CD14-positive monocyte (primary cell): ENCODE measurements around the gene TNIP1. TPM values are rescaled to one million over a fixed set of nuclear protein-coding genes. Genes with fewer than 3 reads are reported as not detected.

Source experiments
- DNase-seq, 3 donors: peaks; one replicate each; pipeline ENCODE4 v3.0.0-alpha.2; 2011 to 2022
- H2AFZ ChIP-seq: 2 replicates; pipeline ENCODE4 v1.6.0; 2012; ENCODE audit warnings: mild to moderate bottlenecking, low read depth, low read length, inconsistent platforms; ENCODE audit not compliant: insufficient read depth, poor library complexity, severe bottlenecking
- H3K27ac ChIP-seq, 2 donors: 1 replicate in 1 of 2; 2 replicates in 1 of 2; pipeline ENCODE4 v1.5.1; 2012 to 2013; ENCODE audit warnings: low read length in 2 of 2, control low read depth in 1 of 2, inconsistent platforms in 1 of 2, low read depth in 1 of 2, mild to moderate bottlenecking in 1 of 2
- H3K27me3 ChIP-seq, 2 donors: one replicate each; pipeline versions ENCODE4 v1.6.0 to v1.6.1; 2011 to 2013; ENCODE audit warnings: low read length in 2 of 2; ENCODE audit not compliant: control insufficient read depth in 2 of 2, insufficient read depth in 2 of 2
- H3K36me3 ChIP-seq, 2 donors: replicated peaks in 1 of 2; 1 replicate in 1 of 2; 2 replicates in 1 of 2; pipeline versions ENCODE4 v1.5.1 to v1.6.1; 2012 to 2013; ENCODE audit warnings: low read length in 2 of 2, control low read depth in 1 of 2, inconsistent platforms in 1 of 2, mild to moderate bottlenecking in 1 of 2; ENCODE audit not compliant: insufficient read depth in 2 of 2, control insufficient read depth in 1 of 2
- H3K4me1 ChIP-seq, 2 donors: 1 replicate in 1 of 2; 2 replicates in 1 of 2; pipeline versions ENCODE4 v1.5.1 to v1.6.1; 2012 to 2013; ENCODE audit warnings: low read length in 2 of 2, control low read depth in 1 of 2, inconsistent platforms in 1 of 2, mild to moderate bottlenecking in 1 of 2, moderate library complexity in 1 of 2; ENCODE audit not compliant: insufficient read depth in 2 of 2, control insufficient read depth in 1 of 2
- H3K4me2 ChIP-seq: replicated peaks from 2 replicates; pipeline ENCODE3; 2012; ENCODE audit warnings: low read length, moderate library complexity, mild to moderate bottlenecking; ENCODE audit not compliant: poor library complexity, severe bottlenecking; ENCODE audit errors: extremely low read depth
- H3K4me3 ChIP-seq, 3 experiments: fragments of 200-600 bp in 1 of 3; sonication (generic) in 1 of 3; replicated peaks in 1 of 3; 1 replicate in 2 of 3; 2 replicates in 1 of 3; pipeline ENCODE4 v1.5.1; 2011 to 2013; ENCODE audit warnings: low read length in 3 of 3, mild to moderate bottlenecking in 3 of 3, control low read depth in 2 of 3, low read depth in 2 of 3, inconsistent platforms in 1 of 3, moderate library complexity in 1 of 3
- H3K79me2 ChIP-seq: 2 replicates; pipeline ENCODE4 v1.6.0; 2012; ENCODE audit warnings: mild to moderate bottlenecking, control low read depth, inconsistent platforms, low read length, moderate library complexity; ENCODE audit not compliant: insufficient read depth
- H3K9ac ChIP-seq: 2 replicates; pipeline ENCODE4 v1.6.0; 2017; ENCODE audit warnings: low read length, mild to moderate bottlenecking; ENCODE audit not compliant: insufficient read depth, poor library complexity, severe bottlenecking
- H3K9me3 ChIP-seq, 2 donors: replicated peaks in 1 of 2; 1 replicate in 1 of 2; 2 replicates in 1 of 2; pipeline versions ENCODE4 v1.5.1 to v1.6.1; 2012 to 2013; ENCODE audit warnings: low read length in 2 of 2, control low read depth in 1 of 2; ENCODE audit not compliant: control insufficient read depth in 1 of 2, insufficient read depth in 1 of 2
- H4K20me1 ChIP-seq: 2 replicates; pipeline ENCODE4 v1.6.0; 2012; ENCODE audit warnings: mild to moderate bottlenecking, low read length, control low read depth, moderate library complexity; ENCODE audit not compliant: insufficient read depth
- H3K27ac Mint-ChIP-seq, 7 donors: one replicate each; pipeline ENCODE4 v1.8.0; 2020; ENCODE audit warnings: mild to moderate bottlenecking in 7 of 7, mixed read lengths in 7 of 7, moderate library complexity in 6 of 7, inconsistent platforms in 2 of 7
- H3K27me3 Mint-ChIP-seq, 3 donors: one replicate each; pipeline ENCODE4 v1.8.0; 2021 to 2022; ENCODE audit warnings: low read depth in 3 of 3, mild to moderate bottlenecking in 3 of 3, mixed read lengths in 3 of 3, moderate library complexity in 3 of 3, inconsistent platforms in 1 of 3
- H3K36me3 Mint-ChIP-seq, 2 donors: one replicate each; pipeline ENCODE4 v1.8.0; 2020; ENCODE audit warnings: mixed read lengths in 2 of 2, inconsistent platforms in 1 of 2, mild to moderate bottlenecking in 1 of 2
- H3K4me1 Mint-ChIP-seq: one replicate; pipeline ENCODE4 v1.8.0; 2020; ENCODE audit warnings: mild to moderate bottlenecking, mixed read lengths
- H3K4me3 Mint-ChIP-seq, 2 donors: one replicate each; pipeline ENCODE4 v1.8.0; 2020; ENCODE audit warnings: mild to moderate bottlenecking in 2 of 2, mixed read lengths in 2 of 2, moderate library complexity in 1 of 2
- H3K9me3 Mint-ChIP-seq, 7 donors: one replicate each; pipeline ENCODE4 v1.8.0; 2020 to 2022; ENCODE audit warnings: mixed read lengths in 7 of 7, mild to moderate bottlenecking in 6 of 7, moderate library complexity in 6 of 7, inconsistent platforms in 2 of 7
- whole genome bisulfite sequencing: methylation state at CpG from one replicate; pipeline ENCODE4 v1.1.5; 2013; ENCODE audit warnings: missing lambda C conversion rate; ENCODE audit not compliant: insufficient coverage; 5-methylcytosine and 5-hydroxymethylcytosine counted together
- intact Hi-C, 2 donors: fragments of 100-400 bp; cut with micrococcal nuclease; formaldehyde crosslinking; loops; one replicate each; pipeline versions ENCODE4 v1.15.0 to v1.15.1; 2023
- polyA plus RNA-seq, 3 donors: library from polyadenylated mRNA; depleted of rRNA in 1 of 3; unstranded in 2 of 3; stranded (reverse) in 1 of 3; fragments of 300-500 nt in 2 of 3; fragments of >200 nt in 1 of 3; fragmentation: Illumina TruSeq in 2 of 3; gene quantifications; 1 replicate in 2 of 3; 2 replicates in 1 of 3; pipeline ENCODE4 v1.2.3, GENCODE V29; 2012 to 2021
- TF ChIP-seq, protein P1 (sequence below): fragments of 200-600 bp; IDR thresholded peaks from one replicate; pipeline ENCODE4 v1.8.0; 2022; ENCODE audit warnings: antibody characterized with exemption, mild to moderate bottlenecking

Gene TNIP1
- polyA plus RNA-seq, 3 donors = 30.8 to 108 (median 46.4) TPM

DNA sequence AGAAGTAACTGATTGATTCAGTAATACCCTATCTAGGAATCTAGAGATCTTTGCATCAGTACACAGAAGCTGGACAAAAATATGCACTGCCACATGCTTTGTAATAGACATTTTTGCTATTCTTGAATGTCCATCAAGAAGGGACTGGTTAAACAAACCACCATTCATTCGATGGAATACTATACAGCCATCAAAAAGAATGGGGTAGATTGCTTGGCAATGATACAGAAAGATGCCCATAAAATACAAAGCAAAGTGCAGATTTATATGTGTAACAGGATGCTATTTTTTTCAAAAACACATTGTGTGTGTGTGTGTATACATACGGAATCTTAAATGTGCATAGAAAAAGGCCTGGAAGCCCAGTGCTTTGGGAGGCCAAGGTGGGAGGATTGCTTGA, 7.6 kb downstream of the TNIP1 start:
- H3K36me3 ChIP-seq = peaks cover 27 to 73% of the 10 kb centered on the region in 2 donors
- H3K4me2 ChIP-seq = no peak overlapping the region
- DNase-seq = no peak
- no peaks in the 10 kb centered on the region for H3K9me3 ChIP-seq
- Mint-ChIP-seq H3K4me3 (no peak overlapping the region), H3K27ac (no peak overlapping the region), H3K9me3 (no peaks in the 10 kb centered on the region), H3K36me3 (peaks cover 66 to 78% of the 10 kb centered on the region in 2 donors), H3K27me3 (peaks cover 0 to 1% (median 0%) of the 10 kb centered on the region in 3 donors), H3K4me1 (peaks cover 69% of the 10 kb centered on the region)
- intact Hi-C loops = no loop called here
- H3K9ac ChIP-seq = no peak overlapping the region
- H3K79me2 ChIP-seq = peaks cover 100% of the 10 kb centered on the region
- no peaks in the 10 kb centered on the region for H3K27me3 ChIP-seq
- peaks cover 100% of the 10 kb centered on the region for H4K20me1 ChIP-seq
- H3K4me3 ChIP-seq = no peak overlapping the region
- TF ChIP-seq, protein P1, sequence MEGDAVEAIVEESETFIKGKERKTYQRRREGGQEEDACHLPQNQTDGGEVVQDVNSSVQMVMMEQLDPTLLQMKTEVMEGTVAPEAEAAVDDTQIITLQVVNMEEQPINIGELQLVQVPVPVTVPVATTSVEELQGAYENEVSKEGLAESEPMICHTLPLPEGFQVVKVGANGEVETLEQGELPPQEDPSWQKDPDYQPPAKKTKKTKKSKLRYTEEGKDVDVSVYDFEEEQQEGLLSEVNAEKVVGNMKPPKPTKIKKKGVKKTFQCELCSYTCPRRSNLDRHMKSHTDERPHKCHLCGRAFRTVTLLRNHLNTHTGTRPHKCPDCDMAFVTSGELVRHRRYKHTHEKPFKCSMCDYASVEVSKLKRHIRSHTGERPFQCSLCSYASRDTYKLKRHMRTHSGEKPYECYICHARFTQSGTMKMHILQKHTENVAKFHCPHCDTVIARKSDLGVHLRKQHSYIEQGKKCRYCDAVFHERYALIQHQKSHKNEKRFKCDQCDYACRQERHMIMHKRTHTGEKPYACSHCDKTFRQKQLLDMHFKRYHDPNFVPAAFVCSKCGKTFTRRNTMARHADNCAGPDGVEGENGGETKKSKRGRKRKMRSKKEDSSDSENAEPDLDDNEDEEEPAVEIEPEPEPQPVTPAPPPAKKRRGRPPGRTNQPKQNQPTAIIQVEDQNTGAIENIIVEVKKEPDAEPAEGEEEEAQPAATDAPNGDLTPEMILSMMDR = no peak
- H3K4me1 ChIP-seq = peaks cover 27 to 46% of the 10 kb centered on the region in 2 donors
- no peak overlapping the region for H3K27ac ChIP-seq
- H2AFZ ChIP-seq = no peak overlapping the region
- WGBS = no CpG with 5 or more reads among the region's 2 CpGs

DNA sequence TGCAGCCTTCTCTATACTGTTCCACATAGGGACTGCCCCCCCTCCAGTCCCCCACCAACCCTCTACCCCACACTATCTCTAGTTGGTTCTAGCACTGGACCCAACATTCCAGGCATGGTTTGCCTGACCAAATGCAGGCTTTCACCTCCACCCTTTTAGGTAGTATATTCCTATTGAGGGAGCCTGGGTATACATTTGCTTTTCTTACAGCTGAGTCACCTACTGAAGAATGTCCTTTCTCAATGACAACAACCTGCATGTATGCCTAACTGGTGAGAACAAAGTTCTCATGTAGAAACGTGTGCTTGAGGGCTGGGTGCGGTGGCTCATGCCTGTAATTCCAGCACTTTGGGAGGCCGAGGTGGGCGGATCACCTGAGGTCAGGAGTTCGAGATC, 8.2 kb downstream of the TNIP1 start:
- Mint-ChIP-seq H3K4me3 (no peak overlapping the region), H3K9me3 (no peaks in the 10 kb centered on the region), H3K27me3 (peaks cover 0 to 1% (median 0%) of the 10 kb centered on the region in 3 donors), H3K36me3 (peaks cover 66 to 78% of the 10 kb centered on the region in 2 donors), H3K27ac (peak overlapping the region in 2 of 7 donors; percentile 73 to 74), H3K4me1 (peaks cover 69% of the 10 kb centered on the region)
- Histone ChIP-seq H3K9me3 (no peaks in the 10 kb centered on the region), H3K79me2 (peaks cover 100% of the 10 kb centered on the region), H3K36me3 (peaks cover 23 to 75% of the 10 kb centered on the region in 2 donors), H3K27ac (no peak overlapping the region), H2AFZ (no peak overlapping the region), H3K9ac (no peak overlapping the region), H3K27me3 (no peaks in the 10 kb centered on the region), H3K4me3 (no peak overlapping the region), H3K4me2 (no peak overlapping the region), H3K4me1 (peaks cover 27 to 46% of the 10 kb centered on the region in 2 donors), H4K20me1 (peaks cover 100% of the 10 kb centered on the region)
- WGBS = 100% methylated on average over 1 of the region's 5 CpGs
- DNase-seq = no peak
- TF ChIP-seq, protein P1 = no peak
- intact Hi-C loops = no loop called here
